Spleen (tissue), 11 donors: ENCODE data around the gene SPC25. TPM values are rescaled to one million over a fixed set of nuclear protein-coding genes. Genes with fewer than 3 reads are reported as not detected.

ENCODE experiments used
- DNase-seq: peaks from one replicate; pipeline ENCODE4 v3.0.0-alpha.2; 2020
- H3K27ac ChIP-seq, 8 donors: fragments of 200-600 bp; sonication (generic) in 7 of 8; 1 replicate in 4 of 8; 2 replicates in 4 of 8; pipeline versions ENCODE4 v1.5.0 to v1.8.0; 2016 to 2021; ENCODE audit warnings: inconsistent platforms in 4 of 8, mild to moderate bottlenecking in 4 of 8, moderate library complexity in 1 of 8
- H3K27me3 ChIP-seq, 7 donors: fragments of 200-600 bp; sonication (generic) in 6 of 7; replicated peaks in 1 of 7; 1 replicate in 4 of 7; 2 replicates in 3 of 7; pipeline versions ENCODE4 v1.5.0 to v1.8.0; 2016 to 2021; ENCODE audit warnings: inconsistent platforms in 3 of 7, mild to moderate bottlenecking in 1 of 7
- H3K36me3 ChIP-seq, 6 donors: fragments of 200-600 bp; sonication (generic) in 5 of 6; 1 replicate in 4 of 6; 2 replicates in 2 of 6; pipeline versions ENCODE4 v1.5.0 to v1.8.0; 2016 to 2021; ENCODE audit warnings: inconsistent platforms in 2 of 6
- H3K4me1 ChIP-seq, 6 donors: fragments of 200-600 bp; sonication (generic) in 5 of 6; 1 replicate in 3 of 6; 2 replicates in 3 of 6; pipeline versions ENCODE4 v1.5.0 to v1.8.0; 2016 to 2021; ENCODE audit warnings: inconsistent platforms in 3 of 6
- H3K4me3 ChIP-seq, 8 donors: fragments of 200-600 bp; sonication (generic) in 7 of 8; 1 replicate in 4 of 8; 2 replicates in 4 of 8; pipeline versions ENCODE4 v1.5.0 to v1.8.0; 2016 to 2021; ENCODE audit warnings: inconsistent platforms in 4 of 8, mild to moderate bottlenecking in 4 of 8, moderate library complexity in 2 of 8
- H3K9me3 ChIP-seq, 8 donors: fragments of 200-600 bp; sonication (generic) in 7 of 8; 1 replicate in 4 of 8; 2 replicates in 4 of 8; pipeline versions ENCODE4 v1.5.0 to v1.8.0; 2016 to 2021; ENCODE audit warnings: inconsistent platforms in 4 of 8
- POLR2A ChIP-seq, 3 donors: fragments of 450-650 bp; IDR thresholded peaks; one replicate each; pipeline ENCODE4 v1.5.1; 2017; ENCODE audit warnings: antibody characterized with exemption in 3 of 3, mild to moderate bottlenecking in 1 of 3
- POLR2AphosphoS5 ChIP-seq, 3 donors: sonication (generic); formaldehyde crosslinking; IDR thresholded peaks; one replicate each; pipeline ENCODE4 v1.5.1; 2017; ENCODE audit warnings: antibody characterized with exemption in 3 of 3
- WGBS, 5 donors: extraction: QIAGEN DNeasy Blood & Tissue Kit in 3 of 5; methylation state at CpG; one replicate each; pipeline versions ENCODE4 v1.1.5 to v1.1.7; 2013 to 2018; 5-methylcytosine and 5-hydroxymethylcytosine counted together
- intact Hi-C: fragments of 100-400 bp; cut with DNase I; formaldehyde crosslinking; loops from one replicate; pipeline ENCODE4 v1.15.0; 2023; ENCODE audit warnings: low total_unique reads
- polyA plus RNA-seq, 3 donors: library from polyadenylated mRNA; stranded (reverse); fragments of 200-250 nt; gene quantifications; one replicate each; pipeline ENCODE4 v1.2.1, GENCODE V29; 2013
- total RNA-seq, 7 donors: library from RNA; depleted of rRNA in 3 of 7; stranded (reverse); fragments of >200 nt in 3 of 7; fragmentation: NEBNext Ultra II Directional in 4 of 7; extraction: Animal tissue kit (Norgen Biotek cat#: 25700) in 4 of 7; gene quantifications; one replicate each; pipeline versions ENCODE4 v1.1.0 to v1.2.1, GENCODE V29; 2016 to 2021
- TF ChIP-seq, protein P1 (sequence below), 11 experiments: fragments of 200-600 bp in 7 of 11; fragments of 450-650 bp in 4 of 11; sonication (generic) in 4 of 11; IDR thresholded peaks in 8 of 11; conservative IDR thresholded peaks in 3 of 11; 1 replicate in 7 of 11; 2 replicates in 4 of 11; pipeline versions ENCODE4 v1.4.0 to v1.8.0; 2016 to 2021; ENCODE audit warnings: antibody characterized with exemption in 11 of 11, inconsistent platforms in 4 of 11, mild to moderate bottlenecking in 1 of 11
- donor health status: healthy with polysubstance abuse.
- donor health status: DM: no; HTN: no; CAD: no; lungs with moderate emphysema.
- donor health status: DM: no; HTN: no; CAD: no.
- donor health status: Bipolar disorder and iron deficiency.
- donor health status: healthy.
- donor health status: DM: no; HTN: no; CAD: no.
- donor health status: DM: yes; HTN: yes; CAD: no.

The SPC25 gene
- total and polyA plus RNA-seq, 10 donors: 0.25 to 4.2 (median 2.1) TPM; not detected in 1

DNA sequence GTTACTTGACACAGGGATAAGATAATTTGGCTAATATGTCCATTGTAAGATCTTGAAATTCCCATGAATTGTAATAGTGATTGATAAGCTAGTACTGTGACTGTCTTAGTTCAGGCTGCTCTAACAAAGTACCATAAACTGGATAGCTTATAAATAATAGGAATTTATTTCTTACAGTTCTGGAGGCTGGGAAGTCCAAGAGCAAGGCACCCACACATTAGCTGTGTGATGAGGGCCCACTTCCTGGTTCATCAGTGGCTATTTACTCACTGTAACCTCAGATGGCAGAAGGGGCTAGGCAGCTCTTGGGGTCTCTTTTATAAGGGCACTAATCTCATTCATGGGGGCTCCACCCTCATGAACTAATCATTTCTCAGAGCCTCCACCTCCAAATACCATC, 59.3 kb downstream of the SPC25 start:
- TF ChIP-seq, protein P1, sequence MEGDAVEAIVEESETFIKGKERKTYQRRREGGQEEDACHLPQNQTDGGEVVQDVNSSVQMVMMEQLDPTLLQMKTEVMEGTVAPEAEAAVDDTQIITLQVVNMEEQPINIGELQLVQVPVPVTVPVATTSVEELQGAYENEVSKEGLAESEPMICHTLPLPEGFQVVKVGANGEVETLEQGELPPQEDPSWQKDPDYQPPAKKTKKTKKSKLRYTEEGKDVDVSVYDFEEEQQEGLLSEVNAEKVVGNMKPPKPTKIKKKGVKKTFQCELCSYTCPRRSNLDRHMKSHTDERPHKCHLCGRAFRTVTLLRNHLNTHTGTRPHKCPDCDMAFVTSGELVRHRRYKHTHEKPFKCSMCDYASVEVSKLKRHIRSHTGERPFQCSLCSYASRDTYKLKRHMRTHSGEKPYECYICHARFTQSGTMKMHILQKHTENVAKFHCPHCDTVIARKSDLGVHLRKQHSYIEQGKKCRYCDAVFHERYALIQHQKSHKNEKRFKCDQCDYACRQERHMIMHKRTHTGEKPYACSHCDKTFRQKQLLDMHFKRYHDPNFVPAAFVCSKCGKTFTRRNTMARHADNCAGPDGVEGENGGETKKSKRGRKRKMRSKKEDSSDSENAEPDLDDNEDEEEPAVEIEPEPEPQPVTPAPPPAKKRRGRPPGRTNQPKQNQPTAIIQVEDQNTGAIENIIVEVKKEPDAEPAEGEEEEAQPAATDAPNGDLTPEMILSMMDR (IDR thresholded peaks at IDR 0.05 in 8 of 11, conservative IDR thresholded peaks at IDR 0.05 in 3 of 11): no peak
- no peak for TF ChIP-seq POLR2AphosphoS5 (IDR thresholded peaks at IDR 0.05)
- TF ChIP-seq POLR2A (IDR thresholded peaks at IDR 0.05): no peak
- Histone ChIP-seq H3K4me3 (no peak overlapping the region), H3K9me3 (peaks cover 0 to 10% (median 6%) of the 10 kb centered on the region in 8 donors), H3K27ac (no peak overlapping the region), H3K4me1 (no peaks in the 10 kb centered on the region), H3K27me3 (no peaks in the 10 kb centered on the region), H3K36me3 (peaks cover 0 to 11% (median 0%) of the 10 kb centered on the region in 6 donors)
- intact Hi-C loops: no loop called here
- DNase-seq: no peak

DNA sequence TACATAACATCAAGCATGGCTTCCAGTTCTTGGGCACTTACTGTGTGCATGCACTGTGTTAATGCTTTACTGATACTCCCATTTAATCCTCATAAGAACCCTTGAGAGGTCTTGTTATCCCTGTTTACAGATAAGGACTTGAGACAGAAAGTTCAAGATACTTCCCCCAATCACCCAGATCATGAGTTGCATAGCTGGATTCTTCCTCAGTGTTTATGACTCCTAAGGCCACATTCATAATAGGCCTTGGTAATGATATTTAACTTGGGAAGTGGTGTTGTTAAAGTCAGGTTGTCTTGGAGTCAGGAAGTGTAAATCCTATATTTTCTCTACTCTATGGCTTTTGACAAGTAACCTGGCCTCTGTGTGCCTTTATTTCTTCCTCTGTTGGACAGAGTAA, 65.1 kb downstream of the SPC25 start:
- Histone ChIP-seq H3K27ac (no peak overlapping the region), H3K9me3 (no peaks in the 10 kb centered on the region), H3K4me1 (no peaks in the 10 kb centered on the region), H3K4me3 (no peak overlapping the region), H3K36me3 (no peaks in the 10 kb centered on the region), H3K27me3 (no peaks in the 10 kb centered on the region)
- intact Hi-C loops: no loop called here
- DNase-seq: no peak
- TF ChIP-seq POLR2A (IDR thresholded peaks at IDR 0.05) (no peak), POLR2AphosphoS5 (IDR thresholded peaks at IDR 0.05) (no peak)
- TF ChIP-seq, protein P1 (IDR thresholded peaks at IDR 0.05 in 8 of 11, conservative IDR thresholded peaks at IDR 0.05 in 3 of 11): no peak

DNA sequence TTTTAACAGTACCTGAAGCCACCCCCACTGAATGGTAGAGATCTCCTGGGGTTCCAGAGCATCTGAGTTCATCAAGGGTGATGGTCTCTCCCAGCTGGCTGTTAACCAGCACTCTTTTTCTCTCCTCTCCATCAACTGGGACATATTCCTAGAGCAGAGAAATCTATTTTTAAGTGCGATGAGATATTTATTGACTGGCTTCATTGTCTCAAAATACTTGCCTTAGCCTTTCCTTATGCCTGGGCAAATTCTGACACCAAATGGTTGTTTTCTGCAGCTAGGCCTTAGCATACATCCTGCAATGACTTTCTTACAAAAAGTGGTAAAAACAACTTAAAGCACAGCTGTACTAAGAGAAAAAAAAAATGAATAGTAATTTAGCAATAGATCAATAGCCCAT, 68.2 kb downstream of the SPC25 start:
- Histone ChIP-seq H3K27ac (no peak overlapping the region), H3K4me3 (no peak overlapping the region), H3K36me3 (no peaks in the 10 kb centered on the region), H3K27me3 (no peaks in the 10 kb centered on the region), H3K9me3 (no peaks in the 10 kb centered on the region), H3K4me1 (no peaks in the 10 kb centered on the region)
- no peak for TF ChIP-seq POLR2A (IDR thresholded peaks at IDR 0.05)
- TF ChIP-seq POLR2AphosphoS5 (IDR thresholded peaks at IDR 0.05): no peak
- TF ChIP-seq, protein P1 (IDR thresholded peaks at IDR 0.05 in 8 of 11, conservative IDR thresholded peaks at IDR 0.05 in 3 of 11): no peak
- 94 to 100% (median 97%) methylated on average over 1 of the region's 1 CpG for WGBS, 5 donors
- no peak for DNase-seq
- intact Hi-C loops: no loop called here

DNA sequence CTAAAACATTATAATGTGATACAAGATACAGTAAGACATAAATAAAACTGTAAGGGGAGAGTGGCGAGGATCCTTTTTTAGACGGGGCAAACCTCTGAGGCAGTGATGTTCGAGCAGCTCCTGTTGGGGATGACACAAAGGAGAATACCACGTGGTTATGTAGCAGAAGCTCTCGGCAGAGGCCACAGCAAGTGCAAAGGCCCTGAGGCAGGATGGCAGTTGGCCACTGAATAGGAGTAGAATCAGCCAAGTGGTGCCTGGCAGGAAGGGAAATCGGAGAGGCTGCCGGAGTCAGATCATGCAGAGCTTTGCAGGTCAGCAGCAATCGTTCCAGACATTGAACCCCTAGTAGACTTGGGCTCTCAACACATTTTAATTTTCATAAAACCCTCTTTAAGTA, 68.7 kb downstream of the SPC25 start:
- Histone ChIP-seq H3K36me3 (no peaks in the 10 kb centered on the region), H3K4me3 (no peak overlapping the region), H3K27ac (no peak overlapping the region), H3K27me3 (no peaks in the 10 kb centered on the region), H3K4me1 (no peaks in the 10 kb centered on the region), H3K9me3 (no peaks in the 10 kb centered on the region)
- TF ChIP-seq POLR2A (IDR thresholded peaks at IDR 0.05): no peak
- TF ChIP-seq, protein P1 (IDR thresholded peaks at IDR 0.05 in 8 of 11, conservative IDR thresholded peaks at IDR 0.05 in 3 of 11): no peak
- intact Hi-C loops: no loop called here
- DNase-seq: no peak
- 83 to 91% (median 89%) methylated on average over 8 of the region's 8 CpGs for WGBS, 5 donors

Other genes with a start within 250 kb of the SPC25 start
- gene NOSTRIN, start 87.8 kb downstream of the SPC25 start, total RNA-seq: 10 to 100 TPM in 4 of 7 donors, 1 to 10 TPM in 3; 3.7 to 20.3 (median 13.2) TPM
- gene NOSTRIN, start 87.8 kb downstream of the SPC25 start, polyA plus RNA-seq: 10 to 100 TPM in 1 of 3 donors, 1 to 10 TPM in 2; 3.5 to 10.2 (median 9.7) TPM
- gene G6PC2, start 10.9 kb upstream of the SPC25 start, total RNA-seq: not detected
- gene G6PC2, start 10.9 kb upstream of the SPC25 start, polyA plus RNA-seq: not detected
- under 1 TPM in 4 of 7 donors, not detected in 3; 0.10 to 0.32 (median 0.24) TPM for gene ABCB11, start 140.9 kb upstream of the SPC25 start, total RNA-seq
- under 1 TPM; 0.03 to 0.12 (median 0.07) TPM for gene ABCB11, start 140.9 kb upstream of the SPC25 start, polyA plus RNA-seq
- 10 to 100 TPM in 1 of 7 donors, 1 to 10 TPM in 6; 2.8 to 10.9 (median 6.2) TPM for gene DHRS9, start 179.1 kb upstream of the SPC25 start, total RNA-seq
- gene DHRS9, start 179.1 kb upstream of the SPC25 start, polyA plus RNA-seq: 1 to 10 TPM; 2.3 to 7.1 (median 3.9) TPM